Sciatic nerve (tissue), 2 donors: ENCODE data around the gene PLCH2. TPM values are rescaled to one million over a fixed set of nuclear protein-coding genes. Genes with fewer than 3 reads are reported as not detected.
A peak's percentile ranks its signal among the peaks of the same experiment; 100 is the strongest.

Source experiments
- ATAC-seq: fragments of 200-7000 bp; cut with Tn5 transposase; one replicate; pipeline ENCODE4 v1.9.1; 2020; ENCODE audit warnings: mild to moderate bottlenecking, moderate library complexity
- DNase-seq: peaks from one replicate; pipeline ENCODE4 v3.0.0-alpha.2; 2020; ENCODE audit warnings: low spot score
- intact Hi-C: fragments of 100-400 bp; cut with DNase I; formaldehyde crosslinking; loops from one replicate; pipeline ENCODE4 v1.14.2; 2022
- total RNA-seq: library from RNA; stranded (reverse); fragmentation: NEBNext Ultra II Directional; extraction: Animal tissue kit (Norgen Biotek cat#: 25700); gene quantifications from one replicate; pipeline ENCODE4 v1.2.1, GENCODE V29; 2021
- donor health status: DM: no; HTN: no; CAD: no.
- donor health status: DM: no; HTN: no; CAD: no.

PLCH2 gene
- total RNA-seq, 1 donor from 2014 or later = 1.1 TPM

- intact Hi-C loops = no loop called here
- DNase-seq (no peak), ATAC-seq (no peak)
Observed at GRCh38 chr1:2519729-2520128, 43.6 kb downstream of the PLCH2 start.

GRCh38 chr1:2520206-2520605, 44.1 kb downstream of the PLCH2 start:
- no peak for ATAC-seq
- intact Hi-C loops = no loop called here
- DNase-seq = no peak

GRCh38 chr1:2520806-2521205, 44.7 kb downstream of the PLCH2 start:
- ATAC-seq (no peak), DNase-seq (no peak)
- intact Hi-C loops = no loop called here

GRCh38 chr1:2522230-2522629, 46.1 kb downstream of the PLCH2 start:
- ATAC-seq (no peak), DNase-seq (no peak)
- intact Hi-C loops = no loop called here

GRCh38 chr1:2523191-2523890, 47.3 kb downstream of the PLCH2 start:
- intact Hi-C loops = no loop called here
- no peak for DNase-seq
- ATAC-seq = no peak

GRCh38 chr1:2523891-2524609, 48.0 kb downstream of the PLCH2 start:
- intact Hi-C loops = no loop called here
- ATAC-seq (no peak), DNase-seq (no peak)

- DNase-seq = no peak
- intact Hi-C loops = no loop called here
- no peak for ATAC-seq
Observed at GRCh38 chr1:2525572-2525919, 49.5 kb downstream of the PLCH2 start.

GRCh38 chr1:2525920-2526823, 50.1 kb downstream of the PLCH2 start, which contains the start of gene PANK4:
TSS of gene PANK4 (minus strand) at chr1:2526596. CDS start at chr1:2526587, 9 bp downstream.
- ATAC-seq (peak; percentile 96), DNase-seq (peak; percentile 94)
- intact Hi-C loops = no loop called here

GRCh38 chr1:2526824-2527555, 50.9 kb downstream of the PLCH2 start:
- DNase-seq (no peak), ATAC-seq (no peak)
- intact Hi-C loops = no loop called here

- intact Hi-C loops = no loop called here
- DNase-seq (no peak), ATAC-seq (peak; percentile 1)
Observed at GRCh38 chr1:2527556-2527860, 51.4 kb downstream of the PLCH2 start.

GRCh38 chr1:2528016-2528415, 51.9 kb downstream of the PLCH2 start:
- DNase-seq = no peak
- intact Hi-C loops = no loop called here
- no peak for ATAC-seq

- intact Hi-C loops = no loop called here
- no peak for ATAC-seq
- no peak for DNase-seq
Observed at GRCh38 chr1:2528611-2528965, 52.5 kb downstream of the PLCH2 start.

GRCh38 chr1:2528966-2529783, 53.1 kb downstream of the PLCH2 start:
- ATAC-seq = no peak
- intact Hi-C loops = no loop called here
- no peak for DNase-seq

- intact Hi-C loops = loop anchor here (10.0 kb wide), 1 partner anchor 345 kb away; no protein-coding TSS in a partner anchor
- DNase-seq = no peak
- no peak for ATAC-seq
Observed at GRCh38 chr1:2529784-2530512, 53.9 kb downstream of the PLCH2 start, which contains the start of gene HES5. TSS of gene HES5 (minus strand) at chr1:2530263. CDS start at chr1:2530164, 99 bp downstream.

- intact Hi-C loops = loop anchor here (10.0 kb wide), 1 partner anchor 346 kb away; no protein-coding TSS in a partner anchor
- DNase-seq = no peak
- no peak for ATAC-seq
Observed at GRCh38 chr1:2530513-2531361, 54.6 kb downstream of the PLCH2 start.

GRCh38 chr1:2532485-2533160, 56.5 kb downstream of the PLCH2 start:
- intact Hi-C loops = loop anchor here (10.0 kb wide), 1 partner anchor 348 kb away; no protein-coding TSS in a partner anchor
- DNase-seq (no peak), ATAC-seq (no peak)
